Right forelimb (tissue), 1 donor: ENCODE results near the gene KRTAP5-10.
"Not testable (repeated sequence)": the region's sequence is repeated elsewhere in the genome, so short reads cannot be mapped to it uniquely, and the experiment has no call there.

ENCODE experiments used
- DNase-seq: peaks from one replicate; pipeline ENCODE4 v3.0.0-alpha.2; 2018

KRTAP5-10 gene

GRCh38 chr11:71542879-71543777 lies 22.2 kb upstream of the KRTAP5-10 start:
- no peak for DNase-seq

- DNase-seq = no peak
Observed at GRCh38 chr11:71543866-71544265, 21.5 kb upstream of the KRTAP5-10 start.

DNA sequence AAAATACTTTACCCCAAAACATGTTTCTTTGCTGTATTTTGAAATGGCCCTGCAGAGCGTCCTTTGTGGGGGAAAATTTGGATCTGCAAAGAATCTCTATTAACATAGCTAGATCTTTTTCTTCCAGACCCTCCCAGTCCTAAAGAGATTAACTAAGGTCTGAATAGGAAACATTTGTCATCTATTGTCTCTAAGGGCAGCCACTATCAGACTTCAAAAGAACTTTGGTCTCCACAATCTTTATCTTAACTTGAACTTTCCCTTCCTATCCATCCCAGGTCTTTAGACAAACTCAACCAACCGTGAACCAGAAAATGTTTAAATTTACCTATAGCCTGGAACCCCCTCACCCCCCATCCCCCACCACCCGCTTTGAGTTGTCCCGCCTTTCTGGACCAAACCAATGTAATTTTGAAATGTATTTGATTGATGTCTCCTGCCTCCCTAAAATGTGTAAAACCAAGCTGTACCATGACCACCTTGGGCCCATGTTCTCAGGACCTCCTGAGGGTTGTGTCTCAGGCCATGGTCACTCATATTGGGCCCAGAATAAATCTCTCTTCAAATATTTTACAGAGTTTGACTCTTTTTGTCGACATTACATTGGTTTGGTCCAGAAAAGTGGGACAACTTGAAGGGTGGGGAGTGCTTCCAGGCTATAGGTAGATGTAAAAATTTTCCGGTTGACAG lies 20.7 kb upstream of the KRTAP5-10 start:
- no peak for DNase-seq

GRCh38 chr11:71545405-71545966 lies 19.9 kb upstream of the KRTAP5-10 start:
- no peak for DNase-seq

DNA sequence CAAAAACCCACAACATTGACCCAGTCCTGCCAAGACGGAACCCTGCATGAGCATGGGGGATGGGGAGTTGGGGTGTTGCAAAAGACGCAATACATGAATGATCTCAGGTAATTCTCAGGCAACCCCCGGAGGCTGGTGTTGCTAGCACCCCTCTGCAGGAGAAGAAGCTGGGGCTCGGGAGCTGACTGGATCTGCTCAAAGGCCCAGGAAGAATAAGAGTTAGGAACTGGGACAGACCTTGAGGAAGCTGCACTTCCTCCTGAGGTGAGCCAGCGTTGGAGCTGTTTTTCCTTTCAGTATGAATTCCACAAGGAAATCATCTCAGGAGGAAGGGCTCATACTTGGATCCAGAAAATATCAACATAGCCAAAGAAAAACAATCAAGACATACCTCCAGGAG lies 17.2 kb upstream of the KRTAP5-10 start, which contains the start of gene KRTAP5-9:
Gene KRTAP5-9 (plus strand): TSS at position 301 of the 400 bp plus-strand sequence. CDS start 238 bp downstream, outside the sequence.
- DNase-seq = no peak

GRCh38 chr11:71548716-71549151 lies 16.6 kb upstream of the KRTAP5-10 start:
- no peak for DNase-seq

DNA sequence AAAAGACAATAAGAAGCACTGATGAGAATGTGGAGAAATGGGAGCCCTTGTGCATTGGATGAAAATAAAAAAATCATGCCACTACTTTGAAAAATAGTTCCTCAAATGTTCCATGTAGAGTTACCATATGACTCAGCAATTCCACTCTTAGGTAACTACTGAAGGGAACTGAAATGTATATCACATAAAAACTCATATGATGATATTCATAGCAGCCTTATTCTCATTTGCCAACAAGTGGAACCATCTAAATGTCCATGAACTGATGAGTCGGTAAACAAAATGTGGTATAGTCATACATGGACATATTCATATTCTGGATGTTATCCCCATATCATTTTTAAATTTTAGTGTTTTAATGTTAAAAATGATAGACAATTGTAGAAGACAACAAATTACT lies 13.7 kb upstream of the KRTAP5-10 start:
- DNase-seq = no peak

DNA sequence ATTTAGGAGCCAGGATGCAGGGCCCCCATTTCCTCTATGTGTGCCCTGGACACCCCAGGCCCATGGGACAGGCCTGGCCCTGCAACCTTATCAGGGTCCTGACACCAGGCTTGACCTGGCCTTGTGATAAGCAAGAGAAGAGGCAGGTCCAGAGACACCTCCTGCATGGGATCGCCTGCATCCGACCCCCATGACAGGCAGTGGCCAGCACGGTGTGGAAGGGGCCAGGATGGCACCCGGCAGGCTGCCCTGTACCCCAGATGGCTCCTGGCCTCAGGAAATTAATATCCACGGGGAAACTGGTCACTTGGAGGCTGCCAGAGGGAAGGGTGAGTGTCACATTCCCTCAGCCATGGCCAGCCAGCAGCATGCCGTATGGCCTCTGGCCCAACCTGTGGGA lies 10.4 kb upstream of the KRTAP5-10 start:
- peak; percentile 7 for DNase-seq

DNA sequence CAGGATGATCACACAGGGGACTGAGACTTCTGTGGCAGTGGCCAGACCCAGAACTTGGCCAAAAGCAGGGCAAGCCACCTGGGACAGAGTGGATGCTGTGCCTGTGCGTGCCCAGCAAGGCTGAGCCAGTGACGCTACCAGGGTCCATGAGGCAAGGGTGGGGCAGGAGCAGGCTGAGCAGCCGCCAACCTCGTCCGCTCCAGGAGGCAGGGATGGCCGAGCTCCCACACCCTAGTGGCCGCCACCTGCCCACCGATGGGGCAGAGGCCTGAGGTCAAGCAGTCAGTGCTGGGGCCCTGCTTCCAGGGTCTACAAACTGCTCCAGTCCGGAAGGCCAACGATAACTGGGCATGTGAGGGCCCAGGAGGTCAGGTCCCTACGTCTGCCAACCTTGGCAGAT lies 9.9 kb upstream of the KRTAP5-10 start:
- no peak for DNase-seq

DNA sequence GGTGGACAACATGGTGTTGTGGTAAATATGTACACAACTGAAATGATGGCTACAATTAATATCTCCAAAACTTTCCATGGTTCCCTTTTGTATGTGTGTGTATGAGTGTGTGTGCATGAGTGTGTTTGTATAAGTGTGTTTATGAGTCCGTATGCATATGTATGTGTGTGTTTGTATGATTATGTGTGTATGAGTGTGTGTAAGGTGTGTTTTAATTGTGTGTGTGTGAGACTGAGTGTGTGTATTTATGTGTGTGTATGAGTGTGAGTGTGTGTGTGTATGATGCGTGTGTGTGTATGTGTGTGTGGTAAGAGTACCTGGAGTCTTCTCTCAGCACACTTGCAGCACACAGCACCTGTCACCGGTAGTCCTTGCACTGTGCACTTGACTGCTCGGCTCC lies 9.3 kb upstream of the KRTAP5-10 start:
- DNase-seq = no peak

DNA sequence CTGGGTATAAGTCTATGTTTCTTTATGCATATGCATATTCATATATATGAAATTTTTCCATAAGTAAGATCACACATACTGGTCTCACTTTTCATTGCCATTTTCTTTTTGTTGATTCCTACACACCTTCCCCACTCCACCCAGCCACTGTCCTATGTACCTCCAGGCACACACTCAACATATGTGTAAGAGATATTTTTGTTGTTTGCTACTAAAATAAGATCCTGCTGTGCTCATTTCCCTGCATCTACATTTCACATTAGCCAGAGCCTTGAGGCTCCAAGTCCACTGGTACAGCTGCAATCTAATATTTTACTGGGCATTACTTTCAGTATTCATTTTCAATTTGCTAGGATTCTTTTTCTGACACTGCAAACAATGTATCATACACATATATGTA lies 8.1 kb upstream of the KRTAP5-10 start:
- DNase-seq = no peak

DNA sequence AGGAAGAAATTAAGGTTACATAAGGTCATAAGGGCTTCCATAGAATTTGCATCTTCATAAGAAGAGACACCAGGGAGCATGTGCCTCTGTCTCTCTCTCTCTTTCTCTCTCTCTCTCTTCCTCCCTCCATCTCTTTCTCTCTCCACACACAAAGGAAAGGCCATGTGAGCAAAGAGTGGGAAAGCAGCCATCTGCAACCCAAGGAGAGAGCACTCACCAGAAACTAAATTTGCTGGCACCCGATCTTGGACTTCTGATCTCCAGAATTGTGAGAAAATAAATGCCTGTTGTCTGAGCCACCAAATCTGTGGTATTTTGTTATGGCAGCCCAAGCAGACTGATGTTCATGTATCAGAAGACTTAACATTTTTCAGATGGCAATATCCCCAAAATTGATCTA lies 6.4 kb upstream of the KRTAP5-10 start:
- no peak for DNase-seq

DNA sequence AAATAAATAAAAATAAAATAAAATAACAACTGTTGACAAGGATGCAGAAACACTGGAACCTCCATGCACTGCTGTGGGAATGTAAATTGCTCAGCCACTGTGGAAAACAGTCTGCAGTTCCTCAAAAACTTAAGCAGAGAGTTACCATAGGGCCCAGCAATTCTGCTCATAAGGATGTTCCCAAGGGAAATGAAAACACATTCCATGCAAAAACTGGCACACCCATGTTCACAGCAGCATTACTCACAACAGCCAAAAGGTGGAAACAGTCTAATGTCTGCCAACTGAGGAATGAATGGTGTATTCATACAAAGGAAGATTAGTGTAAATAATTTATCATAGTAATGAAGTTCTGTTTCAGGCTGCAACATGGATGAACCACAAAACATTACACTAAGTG lies 3.2 kb upstream of the KRTAP5-10 start:
- DNase-seq = no peak

GRCh38 chr11:71563406-71563805 lies 2.0 kb upstream of the KRTAP5-10 start:
- DNase-seq = peak; percentile 4

GRCh38 chr11:71564430-71564829 lies 933 bp upstream of the KRTAP5-10 start:
- DNase-seq = no peak

- no peak for DNase-seq
Observed at GRCh38 chr11:71566081-71566620, 788 bp downstream of the KRTAP5-10 start.

DNA sequence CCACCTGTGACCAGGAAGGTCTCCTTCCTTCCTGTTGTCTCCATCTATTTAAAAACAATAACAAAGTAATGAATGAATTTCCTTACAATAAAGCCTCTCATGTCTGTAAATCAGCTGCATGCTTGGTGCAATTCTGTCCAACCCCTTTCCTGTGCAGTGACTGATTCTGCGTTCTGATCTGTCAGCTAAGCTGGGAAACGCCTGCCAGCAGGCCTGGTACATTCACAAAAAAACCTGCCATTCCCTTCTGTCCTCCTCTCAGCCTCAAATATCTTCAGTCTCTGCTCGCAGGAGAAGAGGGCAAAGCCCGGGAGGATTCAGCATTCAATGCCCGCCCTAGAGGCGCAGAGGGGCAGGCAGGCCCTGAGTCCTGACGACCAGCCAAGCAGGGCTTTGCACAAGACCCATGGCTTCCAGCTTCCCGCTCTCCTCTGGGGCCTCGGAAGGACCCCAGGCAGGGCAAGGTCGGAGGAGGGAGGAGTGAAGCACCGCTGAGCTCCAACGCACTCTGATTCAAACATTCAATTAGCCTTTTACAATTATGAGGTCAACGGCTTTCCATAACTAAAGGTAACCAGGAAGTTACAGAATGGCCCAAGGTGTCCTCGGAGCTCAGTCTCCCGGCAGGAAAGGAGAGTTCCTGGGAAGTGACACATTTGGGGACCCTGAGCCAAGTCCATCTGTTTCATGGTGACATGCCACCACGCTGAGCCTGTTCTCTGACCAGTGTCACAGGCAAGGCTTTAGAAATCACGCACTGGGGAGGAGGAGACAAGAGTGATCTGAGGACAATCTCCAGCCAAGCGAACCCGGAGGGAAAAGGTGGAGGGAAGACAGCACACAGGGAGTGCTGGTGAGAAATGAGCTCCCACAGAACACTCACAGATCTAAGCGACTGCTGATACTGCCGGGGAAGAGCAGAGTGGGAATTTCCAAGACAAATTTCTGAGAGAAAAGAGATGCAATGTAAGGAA lies 1.6 kb downstream of the KRTAP5-10 start:
- DNase-seq = not testable (repeated sequence)

- not testable (repeated sequence) for DNase-seq
Observed at GRCh38 chr11:71567633-71568032, 2.3 kb downstream of the KRTAP5-10 start.

DNA sequence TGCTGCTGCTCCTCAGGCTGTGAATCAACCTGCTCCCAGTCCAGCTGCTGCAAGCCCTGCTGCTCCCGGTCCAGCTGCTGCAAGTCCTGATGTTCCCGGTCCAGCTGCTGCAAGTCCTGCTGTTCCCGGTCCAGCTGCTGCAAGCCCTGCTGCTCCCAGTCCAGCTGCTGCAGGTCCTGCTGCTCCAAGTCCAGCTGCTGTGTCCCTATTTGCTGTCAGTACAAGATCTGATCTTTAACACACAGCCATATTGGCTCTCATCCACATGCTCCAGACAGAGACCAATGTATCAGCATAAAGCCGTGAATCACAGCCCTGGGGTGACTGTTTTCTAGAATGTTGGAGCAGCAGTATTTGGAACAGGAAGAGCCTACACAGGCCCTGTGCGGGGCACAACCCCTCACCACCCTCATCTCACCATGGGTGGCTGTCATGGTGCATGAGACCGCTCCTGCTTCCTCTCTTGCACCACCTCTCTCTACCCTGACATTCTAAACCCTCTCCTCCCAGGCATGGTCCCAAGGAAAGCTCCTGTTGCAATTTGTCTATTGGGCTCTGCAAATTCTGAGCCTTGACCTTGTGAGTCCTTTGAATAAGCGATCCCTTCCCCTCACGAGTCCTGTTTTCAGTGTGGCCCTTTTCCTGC lies 3.5 kb downstream of the KRTAP5-10 start:
- DNase-seq = peak; percentile 52

DNA sequence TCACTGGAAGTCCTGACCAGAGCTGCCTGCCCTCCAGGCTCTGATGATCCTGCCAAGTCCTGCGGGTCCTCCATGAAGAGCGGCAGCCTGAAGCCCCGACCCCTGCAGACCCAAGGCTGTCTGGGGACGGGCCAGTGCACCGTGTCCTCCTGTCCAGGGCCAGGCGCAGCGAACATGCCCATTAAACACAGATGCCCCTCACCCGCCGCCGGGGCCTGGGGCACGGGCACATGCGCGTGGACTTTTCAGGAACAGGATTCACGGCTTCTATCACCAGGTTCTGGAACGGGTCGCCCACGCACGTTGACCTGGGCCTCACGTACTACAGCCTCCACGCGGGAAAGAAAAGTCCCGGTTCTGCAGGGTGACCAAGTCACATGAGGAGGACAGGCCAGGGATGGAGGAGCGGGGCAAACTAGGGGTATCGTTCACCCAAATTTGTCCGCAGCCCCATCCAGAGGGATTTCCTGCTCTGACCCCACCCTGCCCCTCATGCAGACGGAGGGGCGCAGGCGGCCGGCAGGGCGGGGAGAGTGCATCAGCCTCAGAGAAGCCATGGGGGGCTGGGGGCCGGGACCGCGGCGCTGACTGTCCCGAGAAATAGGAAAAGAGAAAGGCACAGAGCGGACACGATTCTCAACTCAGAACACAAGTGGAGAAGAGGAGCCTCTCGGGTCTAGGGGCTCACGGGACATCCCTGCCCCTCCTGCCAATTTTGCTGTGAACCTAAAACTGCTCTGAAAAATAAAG lies 5.9 kb downstream of the KRTAP5-10 start:
- not testable (repeated sequence) for DNase-seq

DNA sequence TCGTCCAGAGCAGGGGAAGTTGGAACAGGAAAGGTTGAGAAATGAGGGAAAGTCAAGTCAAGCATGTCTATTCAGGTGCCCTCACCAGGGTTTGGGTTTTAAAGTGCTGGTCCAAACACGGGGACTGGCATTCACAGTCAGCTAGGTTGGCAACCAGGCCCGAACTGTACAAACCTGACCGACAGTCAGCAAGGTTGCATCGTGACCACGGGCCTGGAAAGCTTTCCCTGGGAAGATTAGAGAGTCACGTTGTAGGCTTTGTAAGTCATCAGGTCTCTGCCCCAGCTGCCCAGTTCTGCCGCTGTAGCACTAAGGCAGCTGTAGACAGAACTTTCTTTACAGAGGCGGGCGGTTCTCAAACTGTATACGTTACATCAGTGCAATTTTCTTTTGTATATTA lies 7.4 kb downstream of the KRTAP5-10 start:
- DNase-seq = no peak
